ENCODE data around the gene FAM50B.

FAM50B gene

GRCh38 chr6:3876101-3876500, 26.9 kb downstream of the FAM50B start:
- no peak for DNase-seq

GRCh38 chr6:3876866-3877265, 27.7 kb downstream of the FAM50B start:
- no peak for DNase-seq

GRCh38 chr6:3878048-3878666, 29.0 kb downstream of the FAM50B start:
- DNase-seq, result no peak

- no peak for DNase-seq
Observed at GRCh38 chr6:3879194-3879952, 30.2 kb downstream of the FAM50B start.

GRCh38 chr6:3881711-3882421, 32.7 kb downstream of the FAM50B start:
- DNase-seq, result no peak

GRCh38 chr6:3882431-3882830, 33.3 kb downstream of the FAM50B start:
- DNase-seq, result no peak

- no peak for DNase-seq
Observed at GRCh38 chr6:3882866-3883265, 33.7 kb downstream of the FAM50B start.

- DNase-seq, result no peak
Observed at GRCh38 chr6:3884007-3884745, 35.0 kb downstream of the FAM50B start.

GRCh38 chr6:3885262-3886036, 36.3 kb downstream of the FAM50B start:
- DNase-seq, result no peak

GRCh38 chr6:3887150-3887700, 38.1 kb downstream of the FAM50B start:
- no peak for DNase-seq

- DNase-seq, result no peak
Observed at GRCh38 chr6:3888153-3888957, 39.2 kb downstream of the FAM50B start.

GRCh38 chr6:3890047-3890446, 40.9 kb downstream of the FAM50B start:
- no peak for DNase-seq

GRCh38 chr6:3891883-3892282, 42.7 kb downstream of the FAM50B start:
- DNase-seq, result no peak

- no peak for DNase-seq
Observed at GRCh38 chr6:3892603-3893002, 43.4 kb downstream of the FAM50B start.

GRCh38 chr6:3893487-3893886, 44.3 kb downstream of the FAM50B start:
- DNase-seq, result no peak

- DNase-seq, result no peak
Observed at GRCh38 chr6:3893917-3894316, 44.7 kb downstream of the FAM50B start.

GRCh38 chr6:3894590-3895311, 45.6 kb downstream of the FAM50B start:
- peak; percentile 27 for DNase-seq

GRCh38 chr6:3895312-3895653, 46.1 kb downstream of the FAM50B start:
- DNase-seq, result no peak

GRCh38 chr6:3895805-3896204, 46.6 kb downstream of the FAM50B start:
- DNase-seq, result no peak

GRCh38 chr6:3898265-3898994, 49.3 kb downstream of the FAM50B start:
- no peak for DNase-seq
